ENCODE measurements around the gene MCOLN1.
A peak's percentile ranks its signal among the peaks of the same experiment; 100 is the strongest.

MCOLN1 gene

GRCh38 chr19:7522072-7522922 lies at the start of gene MCOLN1:
TSS of gene MCOLN1 (plus strand) at chr19:7522624. CDS start at chr19:7522751, 127 bp downstream.
- peak; percentile 95 for DNase-seq (ENCODE audit: low spot score)

- no peak for DNase-seq (ENCODE audit: low spot score)
Observed at GRCh38 chr19:7475665-7476064, 46.8 kb upstream of the MCOLN1 start.

- no peak for DNase-seq (ENCODE audit: low spot score)
Observed at GRCh38 chr19:7476241-7476640, 46.2 kb upstream of the MCOLN1 start.

GRCh38 chr19:7476777-7477494 lies 45.5 kb upstream of the MCOLN1 start:
- no peak for DNase-seq (ENCODE audit: low spot score)

- DNase-seq (ENCODE audit: low spot score) = no peak
Observed at GRCh38 chr19:7477758-7478157, 44.7 kb upstream of the MCOLN1 start.

- no peak for DNase-seq (ENCODE audit: low spot score)
Observed at GRCh38 chr19:7478173-7478842, 44.1 kb upstream of the MCOLN1 start.

- no peak for DNase-seq (ENCODE audit: low spot score)
Observed at GRCh38 chr19:7478843-7479227, 43.6 kb upstream of the MCOLN1 start.

- DNase-seq (ENCODE audit: low spot score) = no peak
Observed at GRCh38 chr19:7480222-7480969, 42.0 kb upstream of the MCOLN1 start.

- no peak for DNase-seq (ENCODE audit: low spot score)
Observed at GRCh38 chr19:7480970-7481255, 41.5 kb upstream of the MCOLN1 start.

GRCh38 chr19:7482584-7483439 lies 39.6 kb upstream of the MCOLN1 start:
- peak; percentile 55 for DNase-seq (ENCODE audit: low spot score)

GRCh38 chr19:7483720-7484201 lies 38.7 kb upstream of the MCOLN1 start:
- DNase-seq (ENCODE audit: low spot score) = no peak

GRCh38 chr19:7486923-7487322 lies 35.5 kb upstream of the MCOLN1 start:
- DNase-seq (ENCODE audit: low spot score) = no peak

GRCh38 chr19:7488736-7489353 lies 33.6 kb upstream of the MCOLN1 start, which contains the start of gene PEX11G:
TSS of gene PEX11G (minus strand) at chr19:7489035. CDS start at chr19:7489010, 25 bp downstream.
- DNase-seq (ENCODE audit: low spot score) = peak; percentile 85

- no peak for DNase-seq (ENCODE audit: low spot score)
Observed at GRCh38 chr19:7489609-7490044, 32.8 kb upstream of the MCOLN1 start.

- peak; percentile 36 for DNase-seq (ENCODE audit: low spot score)
Observed at GRCh38 chr19:7492142-7492541, 30.3 kb upstream of the MCOLN1 start.

- no peak for DNase-seq (ENCODE audit: low spot score)
Observed at GRCh38 chr19:7492558-7492957, 29.9 kb upstream of the MCOLN1 start.

GRCh38 chr19:7494416-7495098 lies 27.9 kb upstream of the MCOLN1 start:
- no peak for DNase-seq (ENCODE audit: low spot score)

GRCh38 chr19:7497292-7497691 lies 25.1 kb upstream of the MCOLN1 start:
- DNase-seq (ENCODE audit: low spot score) = no peak

- peak; percentile 77 for DNase-seq (ENCODE audit: low spot score)
Observed at GRCh38 chr19:7500811-7501450, 21.5 kb upstream of the MCOLN1 start.
